ENCODE data around the gene MBD1.
"Not testable (repeated sequence)": the region's sequence is repeated elsewhere in the genome, so short reads cannot be mapped to it uniquely, and the experiment has no call there.

The MBD1 gene

DNA sequence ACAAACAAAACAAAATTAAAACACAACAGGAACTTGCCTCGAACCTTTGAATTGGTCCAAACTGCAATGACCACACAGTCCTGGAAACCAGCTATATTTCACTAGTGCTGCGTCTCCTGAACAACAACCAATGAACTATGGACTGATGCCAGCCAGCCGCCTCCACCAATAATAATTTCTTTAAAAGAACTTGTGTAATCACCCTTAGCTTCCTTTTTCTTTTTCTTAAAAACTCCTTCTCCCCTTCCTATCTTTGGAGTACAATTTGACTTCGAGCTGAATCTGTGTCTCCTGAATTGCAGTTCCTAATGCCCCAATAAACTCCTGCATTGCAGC lies 7.8 kb upstream of the MBD1 start:
- no peak for DNase-seq

DNA sequence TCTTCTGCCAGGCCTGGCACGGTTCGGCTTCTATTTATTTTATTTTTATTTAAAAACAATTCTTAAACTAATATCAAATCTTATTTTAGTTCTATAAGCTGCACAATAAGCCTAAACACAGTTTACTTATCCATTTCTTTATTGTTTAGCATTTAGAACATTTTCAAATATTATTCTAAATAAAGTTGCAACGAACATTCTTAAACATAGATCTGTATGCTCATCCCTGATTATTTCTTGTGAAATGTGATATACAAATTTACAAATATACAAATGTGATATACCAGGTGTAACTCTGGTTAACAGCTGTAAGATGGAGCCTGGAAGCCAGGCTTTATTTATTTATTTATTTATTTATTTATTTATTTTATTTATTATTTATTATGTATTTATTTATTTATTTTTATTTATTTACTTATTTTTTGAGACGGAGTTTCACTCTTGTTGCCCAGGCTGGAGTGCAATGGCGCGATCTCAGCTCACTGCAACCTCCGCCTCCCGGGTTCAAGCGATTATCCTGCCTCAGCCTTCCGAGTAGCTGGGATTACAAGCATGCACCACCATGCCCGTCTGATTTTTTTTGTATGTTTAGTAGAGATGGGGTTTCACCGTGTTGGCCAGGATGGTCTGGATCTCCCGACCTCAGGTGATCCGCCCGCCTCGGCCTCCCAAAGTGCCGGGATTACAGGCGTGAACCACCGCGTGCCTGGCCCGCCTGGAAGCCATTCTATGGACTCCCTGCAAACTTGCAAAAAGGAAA lies 7.2 kb upstream of the MBD1 start:
- DNase-seq = not testable (repeated sequence)

DNA sequence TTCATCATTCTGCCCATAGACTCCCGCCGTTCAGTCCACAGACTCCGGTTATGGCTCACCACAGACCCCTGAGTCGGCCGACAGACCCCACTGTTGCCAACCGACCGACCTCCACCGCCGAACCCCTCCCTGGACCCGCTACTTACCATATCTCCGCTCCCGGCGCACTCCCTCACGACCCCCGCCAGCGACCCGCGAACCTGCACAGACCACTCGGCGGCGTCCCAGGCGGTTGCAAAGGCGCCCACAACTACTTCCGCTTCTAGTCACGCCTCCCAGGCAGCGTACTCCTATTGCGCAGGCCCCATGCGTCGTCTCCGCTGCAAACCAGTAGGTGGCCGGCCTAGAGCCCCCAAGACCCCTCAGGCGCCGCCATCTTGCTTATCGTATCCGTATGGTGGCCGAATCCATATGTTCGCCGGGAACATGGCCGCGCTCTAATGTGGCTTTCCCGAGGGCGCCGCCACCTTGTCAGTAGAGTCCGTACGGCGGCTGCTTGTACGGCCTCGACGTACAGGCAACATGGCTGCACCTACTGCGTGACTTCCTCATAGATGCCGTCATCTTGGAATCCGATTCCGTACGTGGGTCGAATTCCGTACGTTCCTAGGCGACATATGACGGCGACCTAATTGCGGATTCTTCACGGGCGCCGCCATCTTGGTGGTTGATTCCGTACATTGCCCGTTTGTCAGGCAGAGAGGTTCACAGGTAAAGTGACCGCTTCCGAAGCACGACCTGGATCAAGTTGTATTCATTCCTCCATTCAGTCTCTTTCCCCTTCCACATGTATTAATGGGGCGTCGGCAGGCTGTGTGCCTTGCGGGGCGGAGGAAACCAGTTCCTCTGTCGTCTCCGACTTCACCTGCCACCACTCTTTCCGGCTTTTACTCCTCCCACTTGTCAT lies 6.4 kb upstream of the MBD1 start, which contains the start of gene CXXC1:
Gene CXXC1, minus strand, starts transcription at position 252 of the 907 bp plus-strand sequence. Its CDS starts 103 bp downstream, at position 149.
- peak; percentile 96 to 97 for DNase-seq

DNA sequence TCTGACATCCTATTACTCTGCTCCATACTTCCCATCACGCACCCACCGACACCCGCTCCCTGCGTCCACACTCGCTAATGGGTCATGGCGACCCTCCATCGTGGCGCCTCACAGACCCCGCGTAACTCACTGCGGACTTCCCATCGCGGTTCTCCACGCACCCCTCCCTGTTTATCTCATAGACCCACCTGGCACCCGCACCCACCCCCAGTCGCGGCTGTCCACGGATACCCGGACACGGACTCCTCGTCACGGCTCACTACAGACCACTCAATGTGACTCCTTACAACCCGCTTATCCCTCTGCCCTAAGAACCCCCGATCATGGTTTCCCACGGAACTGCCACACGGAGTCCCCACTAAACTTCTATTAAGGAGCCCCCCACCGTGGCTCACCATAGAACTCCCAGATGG lies 5.7 kb upstream of the MBD1 start:
- DNase-seq = no peak

DNA sequence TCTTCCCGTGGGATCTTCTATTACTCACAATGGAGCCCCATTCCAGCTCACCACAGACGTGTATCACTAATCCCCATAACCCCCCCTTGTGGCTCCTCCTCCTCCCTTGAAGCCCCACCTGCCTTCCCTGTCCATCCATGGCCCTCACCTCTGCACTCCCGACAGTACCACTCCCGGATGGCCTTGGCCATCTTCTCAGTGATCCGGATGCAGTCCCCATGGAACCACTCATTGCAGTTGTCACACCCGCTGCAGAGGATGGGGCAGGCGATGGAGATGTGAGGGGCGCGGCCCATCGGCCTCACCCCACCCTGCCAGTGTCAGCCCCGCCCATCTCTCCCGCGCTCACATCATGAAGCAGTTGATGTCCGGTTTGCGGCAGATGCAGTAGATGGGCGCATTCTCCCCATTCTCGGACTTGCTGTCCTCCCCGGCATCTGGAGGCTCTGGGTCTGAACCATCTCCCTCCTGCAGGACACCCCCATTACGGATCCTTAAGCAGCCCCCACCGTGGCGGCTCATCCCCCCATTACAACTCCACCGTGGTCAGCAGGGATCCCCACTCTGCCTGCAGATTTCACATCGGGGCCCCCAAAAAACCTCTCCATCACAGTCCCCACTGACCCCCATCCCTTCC lies 5.2 kb upstream of the MBD1 start:
- peak in 1 of 2 experiments; percentile 20 for DNase-seq

DNA sequence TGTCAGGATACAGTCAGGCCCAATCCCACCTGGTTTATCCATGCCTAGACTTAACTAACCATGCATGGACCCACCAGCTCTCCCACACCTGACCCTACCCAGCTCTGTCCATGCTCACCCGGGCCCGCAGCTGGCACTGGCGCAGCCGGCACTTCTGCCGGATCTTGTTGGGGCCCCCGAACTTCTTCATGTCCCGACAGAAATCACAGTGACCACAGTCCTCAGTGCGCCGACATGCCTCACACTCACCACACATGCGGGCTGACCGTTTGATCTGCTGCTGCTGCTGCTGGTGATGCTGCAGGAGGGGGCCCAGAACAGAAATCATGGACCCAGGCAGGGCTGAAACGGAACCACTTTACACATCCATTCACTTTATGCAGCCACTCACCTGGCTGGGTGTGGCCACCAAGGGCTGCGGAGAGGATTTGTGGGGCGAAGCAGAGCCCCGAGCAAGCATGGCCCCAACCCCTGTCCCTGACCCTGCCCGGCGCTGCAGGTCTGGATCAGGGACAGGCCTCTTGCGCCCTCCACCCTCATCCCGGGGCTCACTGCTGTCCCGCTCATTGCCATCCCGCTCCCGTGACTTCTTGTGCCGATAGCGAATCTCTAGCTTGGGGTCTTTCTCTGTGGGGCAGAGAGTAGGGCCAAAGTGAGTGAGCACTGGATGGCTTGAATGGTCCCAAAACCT lies 4.5 kb upstream of the MBD1 start:
- DNase-seq = no peak

DNA sequence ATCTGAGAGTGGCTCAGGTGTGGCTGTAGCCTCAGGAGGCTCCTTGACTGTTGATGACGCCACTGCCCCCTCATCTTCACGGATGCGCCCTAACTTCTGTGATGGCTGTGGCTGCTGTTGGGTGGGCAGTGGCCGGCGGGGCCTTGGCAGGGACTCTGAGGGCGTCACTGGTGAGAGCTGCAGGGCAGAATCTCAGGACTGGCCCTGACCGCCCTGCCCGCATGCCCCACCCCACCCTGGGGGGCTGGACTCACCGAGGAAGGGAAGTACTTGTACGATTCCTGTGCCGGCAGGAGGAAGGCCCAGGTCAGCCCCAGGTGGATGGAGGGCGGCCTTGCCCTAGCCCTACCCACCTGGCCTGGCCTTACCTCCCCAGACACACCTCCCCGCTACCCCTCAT lies 3.7 kb upstream of the MBD1 start:
- DNase-seq = no peak

DNA sequence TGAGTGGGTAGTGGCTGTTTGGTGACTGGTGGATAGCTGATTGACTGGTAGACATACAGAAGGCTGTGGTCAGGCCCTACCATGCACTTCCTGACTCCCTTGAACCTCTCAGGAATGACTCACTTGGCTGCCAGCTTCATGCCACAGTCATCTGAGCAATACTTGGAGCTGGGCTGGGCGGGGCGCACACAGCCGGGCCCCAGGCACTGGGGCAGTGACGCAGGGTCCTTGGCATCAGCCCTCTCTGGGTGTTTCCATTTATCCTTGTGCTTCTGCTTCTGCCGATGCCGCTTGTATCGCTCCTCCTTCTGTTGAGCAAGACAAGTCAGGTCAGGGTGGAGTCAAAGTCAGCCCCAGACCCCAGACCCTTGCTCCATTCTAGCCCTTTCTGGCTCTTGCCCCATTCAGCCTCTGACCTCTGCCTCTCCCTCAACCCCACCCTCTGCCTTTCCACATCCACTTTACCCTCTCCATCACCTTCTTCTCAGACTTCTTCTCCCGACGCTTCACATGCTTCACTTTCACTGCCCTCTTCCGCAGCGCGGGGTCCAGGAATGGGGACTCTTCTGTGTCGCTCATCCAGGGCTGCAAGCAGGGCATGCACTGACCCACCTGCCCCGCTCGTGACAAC lies 3.0 kb upstream of the MBD1 start:
- no peak for DNase-seq

DNA sequence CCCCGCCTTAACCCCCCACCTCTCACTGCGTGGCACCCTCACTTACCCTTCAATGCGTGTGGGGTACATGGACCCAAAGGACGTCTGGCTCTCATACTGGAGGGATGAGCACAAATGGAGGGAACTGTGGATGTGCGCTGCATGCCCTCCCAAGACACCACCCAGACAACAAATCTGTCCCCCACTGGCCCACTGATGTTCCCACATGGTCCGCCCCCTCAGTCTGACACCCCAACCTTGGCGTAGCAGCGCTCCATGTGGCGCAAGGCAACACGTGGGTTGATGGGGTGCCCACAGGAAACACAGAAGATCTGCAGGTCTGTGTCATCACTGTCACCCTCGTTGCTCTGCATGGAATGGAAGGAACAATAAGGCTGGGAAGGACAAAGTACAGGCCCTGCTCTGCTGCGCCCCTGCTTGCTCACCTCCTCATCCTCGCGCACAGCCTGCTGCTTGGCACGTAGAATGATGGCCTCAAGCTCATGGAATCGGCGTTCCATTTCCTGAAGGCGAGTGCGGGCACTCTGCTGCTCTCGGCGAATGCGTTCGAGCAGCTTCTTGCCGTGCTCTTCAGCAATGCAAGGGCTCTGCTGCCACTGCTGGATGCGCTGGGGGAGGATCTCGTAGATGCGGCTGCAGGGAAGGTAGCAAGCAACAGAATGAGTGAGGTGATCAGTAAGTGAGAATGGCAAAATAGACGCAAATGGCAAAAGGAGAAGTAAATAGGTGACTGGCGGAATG lies 2.3 kb upstream of the MBD1 start:
- no peak for DNase-seq

DNA sequence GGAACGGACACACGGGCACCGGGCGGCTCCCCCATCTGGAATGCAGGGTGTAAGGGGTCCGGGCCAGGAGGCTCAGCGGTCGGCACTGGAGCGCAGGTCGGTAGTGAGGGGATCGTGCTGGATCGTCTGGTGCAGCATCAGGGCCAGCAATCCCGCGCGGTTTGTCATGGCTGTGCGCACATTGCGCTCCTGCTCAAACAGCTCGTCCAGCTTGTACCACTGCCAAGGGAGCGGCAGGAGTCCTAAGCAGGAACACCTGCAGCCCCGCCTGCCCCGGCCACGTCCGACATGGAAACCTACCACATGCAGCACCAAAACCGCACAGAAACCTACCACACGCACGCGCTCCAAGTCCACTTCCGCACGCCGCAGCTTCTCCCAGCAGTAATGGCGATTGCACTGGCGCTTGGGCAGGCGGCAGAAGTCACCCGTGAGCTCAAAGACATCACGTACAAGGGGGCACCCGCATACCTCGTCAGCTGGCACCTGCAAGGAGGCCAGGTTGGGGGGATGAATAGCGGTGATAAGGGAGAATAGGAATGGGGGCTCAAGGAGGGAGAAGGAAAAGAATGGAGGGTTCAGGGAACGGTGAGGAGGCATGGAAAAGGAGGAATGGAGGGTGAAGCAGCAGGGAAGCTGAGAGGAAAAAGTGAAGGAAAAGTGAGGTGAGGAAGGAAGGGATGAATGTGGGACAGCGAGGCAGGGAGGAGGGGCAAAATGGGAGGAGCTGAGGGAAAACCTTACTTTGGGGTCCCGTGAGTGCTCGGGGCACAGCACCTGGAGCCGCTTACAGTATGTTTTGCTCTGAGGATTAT lies 1.4 kb upstream of the MBD1 start:
- DNase-seq = peak; percentile 39 to 78

DNA sequence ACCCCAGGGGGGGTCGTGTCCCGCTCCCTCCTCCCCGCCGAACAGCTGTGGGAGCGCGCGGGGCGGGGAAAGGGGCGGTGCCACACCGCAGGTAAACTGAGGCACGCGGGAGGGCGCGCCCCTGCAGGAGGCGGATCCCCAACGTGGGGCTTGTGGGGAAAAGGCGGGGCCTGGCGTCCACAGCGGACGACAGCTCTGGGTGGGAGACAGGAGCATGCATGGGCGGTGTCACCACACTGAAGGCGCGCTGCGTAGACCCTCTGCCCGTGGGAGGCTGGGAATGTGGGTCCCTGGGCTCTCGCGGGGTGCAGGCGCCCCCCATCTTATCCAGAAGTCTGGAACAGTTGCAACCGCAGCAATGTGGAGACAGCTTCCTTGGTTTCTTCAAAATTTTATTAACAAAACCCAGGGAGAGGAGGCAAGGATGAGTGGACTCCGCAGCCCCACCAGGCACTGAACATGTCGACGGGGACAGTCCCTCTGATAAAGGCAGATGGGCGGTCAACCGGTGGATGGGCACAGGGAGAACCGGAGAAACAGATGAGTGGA lies 723 bp upstream of the MBD1 start:
- no peak for DNase-seq

DNA sequence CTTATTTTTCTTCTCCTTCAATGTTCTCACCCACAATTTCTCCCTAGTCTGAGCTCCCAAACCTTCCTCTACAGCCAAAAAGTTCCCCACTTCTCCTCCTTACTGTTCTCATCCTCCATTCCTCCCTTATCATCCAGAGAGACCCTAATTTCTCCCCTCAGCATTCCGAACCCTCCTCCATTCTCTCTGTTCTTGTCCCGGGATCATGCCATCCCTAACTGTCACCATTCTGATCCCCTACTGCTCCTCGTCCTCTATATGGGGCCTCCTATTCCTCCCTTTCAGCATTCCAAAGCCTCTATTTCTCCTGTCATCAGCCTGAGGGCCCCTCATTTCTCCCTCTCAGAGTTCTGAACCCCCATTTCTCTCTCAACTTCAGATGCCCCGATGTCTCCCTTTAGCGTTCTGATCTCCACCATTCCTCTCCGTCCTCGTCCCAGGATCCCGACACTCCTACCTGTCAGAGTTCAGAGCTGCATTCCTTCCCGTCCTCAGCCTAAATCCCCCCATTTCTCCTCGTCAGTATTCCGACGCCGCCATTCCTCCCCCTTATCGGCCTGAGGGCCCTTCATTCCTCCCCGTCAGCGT lies 522 bp downstream of the MBD1 start:
- no peak for DNase-seq

DNA sequence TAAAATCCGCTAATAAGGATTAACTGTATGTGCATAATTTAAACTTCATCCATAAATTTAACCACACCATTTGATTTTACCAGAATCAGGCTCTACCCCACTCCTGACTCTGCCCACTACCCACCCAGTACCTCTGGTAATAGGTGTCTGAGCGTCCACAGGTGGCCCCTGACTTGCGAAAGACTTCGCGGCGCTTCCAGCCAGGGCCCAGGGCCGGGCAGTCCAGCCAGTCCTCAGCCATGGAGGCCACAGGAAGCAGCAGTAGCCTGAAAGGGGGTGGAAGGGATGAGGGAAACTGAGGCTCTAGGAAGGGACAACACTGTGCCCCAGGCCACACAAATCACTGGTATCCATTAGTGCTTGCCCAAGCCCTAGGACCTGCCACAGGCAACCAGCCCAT lies 1.6 kb downstream of the MBD1 start:
- no peak for DNase-seq

DNA sequence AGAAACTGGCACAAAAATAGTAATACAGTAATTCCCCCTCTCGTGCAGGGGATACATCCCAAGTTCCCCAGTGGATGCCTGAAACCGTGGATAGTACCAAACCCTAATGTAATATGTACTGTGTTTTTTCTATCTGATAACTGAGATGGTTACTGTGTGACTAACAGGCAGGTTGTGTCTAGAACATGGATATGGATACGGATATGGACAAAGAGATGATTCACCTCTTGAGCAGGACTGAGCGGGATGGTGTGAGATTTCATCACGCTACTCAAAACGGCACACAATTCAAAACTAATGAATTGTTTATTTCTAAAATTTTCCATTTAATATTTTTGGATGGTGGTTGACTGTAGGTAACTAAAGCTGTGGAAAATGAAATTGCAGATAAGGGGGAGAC lies 3.4 kb downstream of the MBD1 start:
- DNase-seq = no peak

DNA sequence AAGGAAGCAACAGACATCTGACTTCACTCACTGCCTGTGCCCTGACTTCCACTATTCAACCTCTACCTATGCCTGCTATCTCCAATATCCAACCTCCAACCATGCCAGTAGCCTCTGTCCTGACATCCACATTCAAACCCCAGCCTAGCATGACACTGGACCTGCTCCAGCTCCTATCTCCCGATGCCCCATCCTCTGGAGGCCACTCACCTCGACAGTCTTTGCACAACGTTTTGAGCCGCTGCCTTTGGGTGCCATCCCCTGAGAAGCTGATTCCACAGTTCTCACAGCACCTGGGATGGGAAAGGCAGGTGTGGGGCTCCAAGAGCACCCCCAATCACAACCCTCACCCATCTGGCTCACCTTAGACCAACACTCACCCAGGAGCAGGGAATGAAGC lies 4.9 kb downstream of the MBD1 start:
- DNase-seq = no peak

DNA sequence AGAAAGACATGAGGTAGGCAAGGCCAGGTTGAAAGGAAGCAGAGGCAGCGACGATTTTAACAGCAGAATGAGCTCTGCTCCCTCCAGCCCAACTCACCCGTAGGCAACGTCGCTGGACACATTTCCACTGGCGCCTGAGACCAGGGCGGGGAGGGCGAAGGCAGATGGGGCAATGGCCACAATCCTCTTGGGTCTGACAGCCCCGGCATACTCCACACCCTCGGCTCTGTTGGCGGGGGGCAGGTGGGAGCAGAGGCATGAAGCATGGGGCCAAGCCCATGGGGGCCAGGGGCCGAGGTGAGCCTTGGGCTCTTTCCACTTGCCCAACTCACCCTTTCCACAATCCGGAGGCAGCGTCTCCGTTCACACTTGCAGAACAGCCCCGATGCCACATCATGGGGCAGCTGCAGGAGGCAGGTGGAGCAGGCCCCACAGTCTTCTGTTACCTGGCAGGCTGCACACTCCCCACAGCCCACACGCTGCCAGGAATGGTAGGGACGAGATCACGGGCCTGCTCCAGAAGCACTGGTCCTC lies 5.8 kb downstream of the MBD1 start:
- DNase-seq = no peak

DNA sequence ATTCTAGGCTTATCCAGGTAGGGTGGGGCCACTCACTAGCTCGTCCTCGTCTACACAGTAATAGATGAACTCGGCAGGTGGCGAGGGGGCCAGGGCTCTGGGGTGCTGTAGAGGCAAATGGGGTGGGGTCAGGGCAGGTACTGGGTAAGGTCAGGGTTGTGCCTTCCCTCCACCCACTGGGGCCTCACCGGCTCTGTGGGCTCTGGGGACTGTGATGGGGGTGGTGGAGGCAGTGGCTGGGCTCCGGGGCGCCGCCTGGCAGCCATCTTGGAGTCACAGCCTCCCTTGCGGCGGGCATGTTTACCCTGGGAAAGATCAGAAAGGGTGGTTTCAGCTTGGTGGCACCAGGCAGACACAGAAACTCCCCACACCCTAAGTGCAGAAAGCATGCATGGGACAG lies 6.4 kb downstream of the MBD1 start:
- no peak for DNase-seq

DNA sequence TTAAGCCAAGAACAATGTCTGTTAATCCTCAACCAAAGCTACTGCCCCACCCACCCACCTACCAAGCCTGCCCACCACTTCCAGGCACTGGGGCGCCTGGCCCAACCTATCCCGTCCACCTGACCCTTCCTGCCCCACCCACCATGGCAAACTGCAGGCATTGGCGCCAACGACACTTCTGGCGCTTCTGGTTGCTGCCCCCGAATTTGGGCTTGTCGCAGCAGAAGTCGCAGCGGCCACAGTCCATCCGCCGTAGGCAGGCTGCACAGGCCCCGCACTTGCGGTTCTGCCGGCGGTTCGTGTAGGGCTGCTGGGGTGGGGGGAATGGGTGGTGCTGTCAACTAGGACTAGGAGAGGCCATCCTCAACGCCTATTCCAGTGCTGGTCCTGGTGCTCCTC lies 7.3 kb downstream of the MBD1 start:
- no peak for DNase-seq

DNA sequence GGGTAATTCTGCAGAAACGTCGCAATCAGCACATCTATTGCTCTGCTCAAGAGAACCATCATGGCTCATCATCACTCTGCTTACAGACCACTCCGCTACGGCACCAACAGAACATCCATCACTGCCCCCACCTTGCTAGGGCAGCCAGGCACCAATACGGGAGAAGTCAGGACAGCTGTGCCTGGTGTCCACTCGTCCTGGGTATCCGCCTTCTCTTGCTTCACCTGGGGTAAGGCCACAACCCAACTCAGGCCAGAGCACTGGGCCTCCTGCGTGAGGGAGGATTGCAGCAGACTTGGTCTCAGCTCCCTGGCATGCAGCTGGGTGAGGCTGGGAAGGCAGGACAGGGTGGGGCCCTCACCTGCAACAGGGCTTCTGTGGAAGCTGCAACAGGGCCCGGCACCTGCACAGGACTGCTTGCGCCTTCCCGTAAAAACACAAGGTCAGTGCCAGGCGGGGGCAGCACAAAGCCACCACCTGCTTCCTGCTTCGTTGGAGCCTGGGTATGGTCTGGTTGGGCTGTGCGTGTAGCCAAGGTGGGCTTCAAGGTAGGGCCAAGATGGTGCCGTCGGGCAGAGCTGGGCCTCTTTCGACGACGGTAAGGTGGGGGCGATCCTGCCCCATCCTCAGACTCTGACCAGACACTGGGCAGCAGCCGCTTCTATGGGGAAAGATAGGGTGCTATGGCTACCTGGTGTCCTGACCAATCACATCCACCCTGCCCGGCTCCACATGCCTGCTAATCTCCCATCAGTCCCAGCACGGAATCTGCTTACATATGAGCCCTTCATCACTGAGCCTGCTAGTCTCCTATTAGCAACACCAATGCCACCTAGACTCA lies 7.9 kb downstream of the MBD1 start:
- no peak for DNase-seq

Data from NCI-H2081 (cell line).